Endothelial cell of umbilical vein (primary cell): Measurements from ENCODE around the gene MFSD8. TPM values are rescaled to one million over a fixed set of nuclear protein-coding genes. Genes with fewer than 3 reads are reported as not detected.

Experiments used
- BruUV-seq: library from RNA; stranded (reverse); fragments of 400-500 nt; replicated peaks from 2 replicates; lab custom pipeline; 2021; lab: Mats Ljungman, UMichigan
- CTCF ChIA-PET: fragments of 300-600, 350-600 bp; sonication (Branson Sonifier 250); formaldehyde crosslinking; loops from one replicate; lab custom pipeline; 2021; ENCODE audit warnings: antibody characterized with exemption, inconsistent platforms; lab: Charles Lee
- POLR2A ChIA-PET: fragments of 300-600, 350-600 bp; sonication (Branson Sonifier 250); formaldehyde crosslinking; loops from one replicate; lab custom pipeline; 2021; ENCODE audit warnings: antibody characterized with exemption, inconsistent platforms; lab: Charles Lee
- DNase-seq: peaks from one replicate; pipeline ENCODE4 v3.0.0-alpha.2; 2011; ENCODE audit warnings: low read depth, low spot score
- FAIRE-seq: peaks from 2 replicates; lab custom pipeline; 2011; peaks lifted over from hg19 to GRCh38; lab: Jason Lieb, UNC
- H2AFZ ChIP-seq: 2 replicates; pipeline ENCODE4 v1.6.0; 2012; ENCODE audit warnings: low read depth, low read length, control low read depth, inconsistent platforms
- H3K27ac ChIP-seq: 2 replicates; pipeline ENCODE4 v1.5.1; 2011; ENCODE audit warnings: low read depth, mild to moderate bottlenecking, control low read depth, low read length, moderate library complexity; ENCODE audit not compliant: insufficient read depth
- H3K27me3 ChIP-seq, 2 experiments: 2 replicates each; pipeline versions ENCODE4 v1.6.0 to v1.6.1; 2011; ENCODE audit warnings: low read length in 2 of 2, mixed read lengths in 1 of 2; ENCODE audit not compliant: control insufficient read depth in 2 of 2, insufficient read depth in 2 of 2
- H3K36me3 ChIP-seq, 2 experiments: 2 replicates in 1 of 2; 3 replicates in 1 of 2; pipeline ENCODE4 v1.5.1; 2011; ENCODE audit warnings: low read length in 2 of 2, mild to moderate bottlenecking in 1 of 2, moderate library complexity in 1 of 2; ENCODE audit not compliant: control insufficient read depth in 2 of 2, insufficient read depth in 2 of 2; ENCODE audit errors: extremely low read depth in 1 of 2
- H3K4me1 ChIP-seq: 3 replicates; pipeline ENCODE4 v1.5.1; 2011; ENCODE audit warnings: mild to moderate bottlenecking, low read length; ENCODE audit not compliant: control insufficient read depth, insufficient read depth; ENCODE audit errors: extremely low read depth
- H3K4me2 ChIP-seq: 2 replicates; pipeline ENCODE4 v1.6.1; 2011; ENCODE audit warnings: low read length, control low read depth, mixed read lengths; ENCODE audit not compliant: insufficient read depth
- H3K4me3 ChIP-seq, 3 experiments: fragments of 200-600 bp in 1 of 3; sonication (generic), shearing (Covaris generic) in 1 of 3; replicated peaks in 1 of 3; 2 replicates each; pipeline ENCODE4 v1.5.1; 2011 to 2016; ENCODE audit warnings: control low read depth in 3 of 3, low read length in 3 of 3, mild to moderate bottlenecking in 2 of 3, inconsistent platforms in 1 of 3, low read depth in 1 of 3, moderate library complexity in 1 of 3; ENCODE audit not compliant: insufficient read depth in 1 of 3
- H3K79me2 ChIP-seq: 2 replicates; pipeline ENCODE4 v1.6.0; 2012; ENCODE audit warnings: low read length, inconsistent platforms; ENCODE audit not compliant: control insufficient read depth, insufficient read depth
- H3K9ac ChIP-seq: replicated peaks from 2 replicates; pipeline ENCODE3; 2011; ENCODE audit warnings: low read length, control low read depth; ENCODE audit not compliant: insufficient read depth; ENCODE audit errors: extremely low read depth
- H3K9me1 ChIP-seq: replicated peaks from 3 replicates; pipeline ENCODE4 v1.6.0; 2011; ENCODE audit warnings: mild to moderate bottlenecking, low read length; ENCODE audit not compliant: control insufficient read depth, insufficient read depth; ENCODE audit errors: extremely low read depth
- H3K9me3 ChIP-seq: replicated peaks from 2 replicates; pipeline ENCODE4 v1.5.1; 2012; ENCODE audit warnings: low read length, inconsistent platforms; ENCODE audit not compliant: control insufficient read depth, insufficient read depth
- H4K20me1 ChIP-seq: replicated peaks from 2 replicates; pipeline ENCODE3; 2011; ENCODE audit warnings: mild to moderate bottlenecking, low read length; ENCODE audit not compliant: control insufficient read depth, insufficient read depth; ENCODE audit errors: extremely low read depth
- EZH2 ChIP-seq: IDR thresholded peaks from 2 replicates; pipeline ENCODE4 v1.6.1; 2012; ENCODE audit warnings: borderline replicate concordance, low read depth, mild to moderate bottlenecking, moderate library complexity, low read length, inconsistent platforms; ENCODE audit not compliant: severe bottlenecking
- FOS ChIP-seq: IDR thresholded peaks from 2 replicates; pipeline ENCODE4 v1.6.1; 2011; ENCODE audit warnings: mild to moderate bottlenecking, low read length, moderate library complexity, borderline replicate concordance; ENCODE audit not compliant: insufficient read depth
- GATA2 ChIP-seq: IDR thresholded peaks from 2 replicates; pipeline ENCODE4 v1.7.0; 2011; ENCODE audit warnings: low read depth, mild to moderate bottlenecking, moderate library complexity, mixed read lengths, low read length; ENCODE audit not compliant: insufficient read length, insufficient read depth
- JUN ChIP-seq: IDR thresholded peaks from 2 replicates; pipeline ENCODE4 v1.6.1; 2011; ENCODE audit warnings: borderline replicate concordance, low read depth; ENCODE audit not compliant: insufficient read length, insufficient read depth
- MYC ChIP-seq: IDR thresholded peaks from one replicate; pipeline ENCODE4 v1.6.1; 2011; ENCODE audit warnings: mild to moderate bottlenecking, low read depth, low read length
- POLR2A ChIP-seq: IDR thresholded peaks from 2 replicates; pipeline ENCODE4 v1.6.1; 2012; ENCODE audit warnings: low read depth, mild to moderate bottlenecking, control low read depth, low read length
- POLR2AphosphoS5 ChIP-seq: IDR thresholded peaks from 2 replicates; pipeline ENCODE4 v1.6.1; 2012; ENCODE audit warnings: low read depth, mild to moderate bottlenecking, control low read depth, low read length, moderate library complexity; ENCODE audit not compliant: insufficient read depth
- dilution Hi-C: fragments of 300-500 bp; cut with MboI; formaldehyde crosslinking; loops from one replicate; pipeline ENCODE4 v1.15.0; 2019; ENCODE audit warnings: low sequenced_read_pairs; ENCODE audit not compliant: extremely low pct_ligation_motif_present
- intact Hi-C: fragments of 100-400 bp; cut with micrococcal nuclease; formaldehyde crosslinking; loops from one replicate; pipeline ENCODE4 v1.10.0; 2022
- polyA plus RNA-seq, 4 experiments: library from polyadenylated mRNA; depleted of rRNA in 3 of 4; stranded (reverse) in 3 of 4; unstranded in 1 of 4; fragments of >200 nt; gene quantifications; 2 replicates each; pipeline versions ENCODE4 v1.2.1 to v1.2.3, GENCODE V29; 2011 to 2012; ENCODE audit warnings: missing spikeins in 1 of 4
- small RNA-seq: library from RNA; depleted of rRNA; stranded (forward); fragments of <200 nt; gene quantifications from one replicate; pipeline ENCODE3, GENCODE V24; 2012; ENCODE audit warnings: low replicate concordance, low read depth; ENCODE audit not compliant: insufficient read depth, insufficient read length
- total RNA-seq: library from RNA; stranded (reverse); gene quantifications from 2 replicates; pipeline ENCODE4 v1.2.3, GENCODE V29; 2021
- TF ChIP-seq, protein P1 (sequence below), 2 donors: IDR thresholded peaks; 1 replicate in 1 of 2; 2 replicates in 1 of 2; pipeline ENCODE4 v1.5.1; 2011; ENCODE audit warnings: low read length in 2 of 2, mild to moderate bottlenecking in 2 of 2, moderate library complexity in 2 of 2, control low read depth in 1 of 2, inconsistent platforms in 1 of 2, low read depth in 1 of 2; ENCODE audit not compliant: insufficient read depth in 1 of 2; ENCODE audit errors: extremely low read depth in 1 of 2
- TF ChIP-seq, protein P2 (sequence below): IDR thresholded peaks from 2 replicates; pipeline ENCODE4 v1.6.1; 2011; ENCODE audit not compliant: insufficient read depth, insufficient read length

Gene MFSD8
- total and polyA plus RNA-seq, 2 donors (not counting 3 experiments of a cell fraction or from before 2014, with no cell fraction given), result 11.5 to 19.4 TPM

DNA sequence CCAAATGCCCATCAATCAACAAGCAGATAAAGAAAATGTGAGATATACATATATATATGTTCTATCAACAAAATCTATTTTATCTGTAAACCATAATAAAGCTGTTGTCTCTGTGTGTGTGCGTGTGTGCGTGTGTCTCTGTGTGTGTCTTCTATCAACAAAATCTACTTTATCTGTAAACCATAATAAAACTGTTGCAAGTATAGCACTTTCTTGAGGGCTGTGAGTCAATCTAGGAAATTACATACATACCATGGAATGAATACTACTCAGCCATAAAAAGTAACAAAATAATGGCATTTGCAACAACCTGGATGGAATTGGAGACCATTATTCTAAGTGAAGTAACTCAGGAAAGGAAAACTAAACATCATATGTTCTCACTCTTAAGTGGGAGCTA lies 96.8 kb downstream of the MFSD8 start:
- dilution Hi-C loops, result no loop called here
- no peak overlapping the region for H3K4me3 ChIP-seq
- DNase-seq (no peak), FAIRE-seq (no peak)
- CTCF ChIA-PET, result no interaction called here
- no peaks in the 10 kb centered on the region for H3K79me2 ChIP-seq
- H3K9ac ChIP-seq, result no peak overlapping the region
- no peaks in the 10 kb centered on the region for H4K20me1 ChIP-seq
- no peak for TF ChIP-seq POLR2A
- TF ChIP-seq FOS, result no peak
- TF ChIP-seq, protein P1, sequence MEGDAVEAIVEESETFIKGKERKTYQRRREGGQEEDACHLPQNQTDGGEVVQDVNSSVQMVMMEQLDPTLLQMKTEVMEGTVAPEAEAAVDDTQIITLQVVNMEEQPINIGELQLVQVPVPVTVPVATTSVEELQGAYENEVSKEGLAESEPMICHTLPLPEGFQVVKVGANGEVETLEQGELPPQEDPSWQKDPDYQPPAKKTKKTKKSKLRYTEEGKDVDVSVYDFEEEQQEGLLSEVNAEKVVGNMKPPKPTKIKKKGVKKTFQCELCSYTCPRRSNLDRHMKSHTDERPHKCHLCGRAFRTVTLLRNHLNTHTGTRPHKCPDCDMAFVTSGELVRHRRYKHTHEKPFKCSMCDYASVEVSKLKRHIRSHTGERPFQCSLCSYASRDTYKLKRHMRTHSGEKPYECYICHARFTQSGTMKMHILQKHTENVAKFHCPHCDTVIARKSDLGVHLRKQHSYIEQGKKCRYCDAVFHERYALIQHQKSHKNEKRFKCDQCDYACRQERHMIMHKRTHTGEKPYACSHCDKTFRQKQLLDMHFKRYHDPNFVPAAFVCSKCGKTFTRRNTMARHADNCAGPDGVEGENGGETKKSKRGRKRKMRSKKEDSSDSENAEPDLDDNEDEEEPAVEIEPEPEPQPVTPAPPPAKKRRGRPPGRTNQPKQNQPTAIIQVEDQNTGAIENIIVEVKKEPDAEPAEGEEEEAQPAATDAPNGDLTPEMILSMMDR (IDR thresholded peaks at IDR 0.05; ENCODE audit: extremely low read depth in 1 of 2, insufficient read depth in 1 of 2, low read depth in 1 of 2, low read length in 2 of 2), result no peak
- no peak for TF ChIP-seq POLR2AphosphoS5
- no peak for TF ChIP-seq EZH2
- TF ChIP-seq, protein P2, sequence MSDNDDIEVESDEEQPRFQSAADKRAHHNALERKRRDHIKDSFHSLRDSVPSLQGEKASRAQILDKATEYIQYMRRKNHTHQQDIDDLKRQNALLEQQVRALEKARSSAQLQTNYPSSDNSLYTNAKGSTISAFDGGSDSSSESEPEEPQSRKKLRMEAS, result no peak
- TF ChIP-seq GATA2, result no peak
- TF ChIP-seq MYC, result no peak
- no peak for TF ChIP-seq JUN
- H3K36me3 ChIP-seq, result no peaks in the 10 kb centered on the region
- peaks cover 12% of the 10 kb centered on the region for H3K4me1 ChIP-seq
- H3K27ac ChIP-seq, result no peak overlapping the region
- no peak overlapping the region for H2AFZ ChIP-seq
- intact Hi-C loops, result no loop called here
- POLR2A ChIA-PET, result no interaction called here
- no peaks in the 10 kb centered on the region for H3K27me3 ChIP-seq
- no peak overlapping the region for H3K4me2 ChIP-seq
- no peaks in the 10 kb centered on the region for H3K9me3 ChIP-seq
- no peaks in the 10 kb centered on the region for H3K9me1 ChIP-seq
- no TSS peak for BruUV-seq

Small RNA genes within 50 kb of the gene (small RNA-seq; reads per million reads assigned to genes)
- not detected for gene RNU6-583P

Other genes with a start within 250 kb of the MFSD8 start
- not detected in 2 replicates for gene SLC25A31, start 234.8 kb downstream of the MFSD8 start, total RNA-seq
- not detected in 2 replicates for gene SLC25A31, start 234.8 kb downstream of the MFSD8 start, polyA plus RNA-seq
- 10.8 and 12.4 TPM in 2 replicates for gene HSPA4L, start 182.9 kb downstream of the MFSD8 start, total RNA-seq
- gene HSPA4L, start 182.9 kb downstream of the MFSD8 start, polyA plus RNA-seq, result 0.81 and 1.3 TPM in 2 replicates
- gene PLK4, start 84.3 kb downstream of the MFSD8 start, total RNA-seq, result 34.8 and 37.7 TPM in 2 replicates
- gene PLK4, start 84.3 kb downstream of the MFSD8 start, polyA plus RNA-seq, result 10.6 and 13.7 TPM in 2 replicates
- 9.1 and 10.1 TPM in 2 replicates for gene ABHD18, start 233 bp upstream of the MFSD8 start, total RNA-seq
- gene ABHD18, start 233 bp upstream of the MFSD8 start, polyA plus RNA-seq, result 1.8 and 2.4 TPM in 2 replicates
- gene LARP1B, start 96.1 kb upstream of the MFSD8 start, total RNA-seq, result 27.7 and 28.8 TPM in 2 replicates
- 5.3 and 7.3 TPM in 2 replicates for gene LARP1B, start 96.1 kb upstream of the MFSD8 start, polyA plus RNA-seq